GM21447 (cell line): Measurements from ENCODE around the gene CA5B.
A peak's percentile ranks its signal among the peaks of the same experiment; 100 is the strongest.
"Not testable (repeated sequence)": the region's sequence is repeated elsewhere in the genome, so short reads cannot be mapped to it uniquely, and the experiment has no call there.

ENCODE experiments used
- ATAC-seq: cut with Tn5 transposase; IDR thresholded peaks from one replicate; pipeline ENCODE4 v1.9.1; 2021; ENCODE audit not compliant: unreplicated experiment

CA5B gene, protein sequence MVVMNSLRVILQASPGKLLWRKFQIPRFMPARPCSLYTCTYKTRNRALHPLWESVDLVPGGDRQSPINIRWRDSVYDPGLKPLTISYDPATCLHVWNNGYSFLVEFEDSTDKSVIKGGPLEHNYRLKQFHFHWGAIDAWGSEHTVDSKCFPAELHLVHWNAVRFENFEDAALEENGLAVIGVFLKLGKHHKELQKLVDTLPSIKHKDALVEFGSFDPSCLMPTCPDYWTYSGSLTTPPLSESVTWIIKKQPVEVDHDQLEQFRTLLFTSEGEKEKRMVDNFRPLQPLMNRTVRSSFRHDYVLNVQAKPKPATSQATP

DNA sequence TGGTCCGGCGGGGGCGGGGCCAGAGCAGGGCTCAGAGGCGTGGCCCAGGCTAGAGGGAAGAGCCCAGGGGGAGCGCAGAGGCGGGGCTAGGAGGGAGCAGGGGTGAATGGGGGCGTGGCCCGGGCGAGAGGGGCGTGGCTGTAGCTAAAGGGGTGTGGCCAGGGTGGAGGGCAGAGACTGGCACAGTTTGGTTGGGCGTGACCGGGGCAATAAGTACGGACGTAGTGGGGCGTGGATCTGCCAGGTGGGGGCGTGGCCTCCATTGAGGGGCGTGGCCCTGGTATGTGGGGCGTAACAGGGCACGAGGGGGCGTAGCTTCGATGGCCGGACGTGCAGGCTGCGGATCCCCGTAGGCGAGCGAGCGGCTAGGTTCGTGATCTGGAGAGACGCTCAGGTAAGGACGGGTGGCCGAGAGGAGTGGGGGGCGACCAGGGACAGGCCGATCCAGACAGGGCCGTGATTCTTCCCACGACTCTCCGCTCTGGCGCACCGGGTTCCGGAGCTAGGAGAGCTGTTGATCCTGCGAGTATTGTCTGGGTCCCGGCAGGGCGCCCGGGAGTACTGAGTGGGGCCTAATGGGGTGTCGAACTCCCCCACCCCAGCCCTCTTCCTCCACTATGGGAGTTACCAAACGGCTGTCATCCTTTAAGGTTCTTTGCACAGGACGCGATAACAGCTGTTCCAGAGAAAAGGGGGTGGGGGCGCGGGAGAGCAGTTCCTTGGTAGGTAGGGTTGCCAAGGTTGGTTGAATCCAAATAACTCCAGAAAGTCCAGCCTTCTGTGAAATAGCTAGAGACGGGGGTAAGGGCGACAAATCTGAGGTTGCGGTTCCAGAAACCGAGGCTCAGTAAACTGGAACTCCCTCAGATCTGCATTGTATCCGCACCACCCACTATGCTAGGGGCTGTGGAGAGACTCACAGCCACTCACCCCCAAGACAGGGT, at the start of gene CA5B:
TSS of gene CA5B (plus strand) at position 312 of the 944 bp plus-strand sequence. CDS start 11,754 bp downstream, outside the sequence.
- peak; percentile 95 for ATAC-seq

DNA sequence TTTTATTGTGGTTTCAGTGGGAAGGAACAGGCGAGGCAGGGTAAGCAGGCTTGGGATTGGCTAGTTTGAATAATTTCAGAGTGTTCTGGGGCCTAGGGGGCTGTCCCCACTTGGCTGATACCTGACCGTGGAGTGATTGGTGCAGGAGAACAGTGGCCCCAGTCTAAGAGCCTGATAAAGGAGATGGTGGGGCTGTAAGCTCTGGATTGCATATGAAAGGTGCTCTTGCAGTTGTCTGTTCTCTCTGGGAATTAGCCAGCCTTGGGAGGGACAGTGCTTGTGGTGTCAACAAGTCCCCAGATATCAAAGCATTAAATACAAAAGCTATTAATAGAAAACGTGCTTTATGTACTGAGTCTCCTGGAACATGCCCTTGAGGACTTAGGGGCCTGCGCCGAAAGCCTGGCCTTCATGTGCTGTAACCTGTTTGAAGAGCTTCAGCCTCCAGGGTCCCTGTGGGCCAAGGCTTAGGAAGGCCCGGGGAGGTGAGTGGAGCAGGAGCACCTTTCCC, 43.1 kb upstream of the CA5B start:
- no peak for ATAC-seq

DNA sequence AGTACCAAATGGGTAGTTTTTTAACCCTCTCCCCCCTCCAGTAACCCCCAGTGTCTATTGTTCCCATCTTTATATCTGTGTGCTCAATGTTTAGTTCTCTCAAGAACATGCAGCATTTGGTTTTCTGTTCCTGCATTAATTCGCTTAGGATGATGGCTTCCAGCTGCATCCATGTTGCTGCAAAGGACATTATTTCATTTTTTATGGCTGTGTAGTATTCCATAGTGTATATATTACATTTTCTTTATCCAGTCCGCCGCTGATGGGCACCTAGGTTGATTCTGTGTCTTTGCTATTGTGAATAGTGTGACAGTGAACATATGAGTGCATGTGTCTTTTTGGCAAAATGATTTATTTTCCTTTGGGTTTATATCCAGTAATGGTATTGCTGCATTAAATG, 41.6 kb upstream of the CA5B start:
- no peak for ATAC-seq

DNA sequence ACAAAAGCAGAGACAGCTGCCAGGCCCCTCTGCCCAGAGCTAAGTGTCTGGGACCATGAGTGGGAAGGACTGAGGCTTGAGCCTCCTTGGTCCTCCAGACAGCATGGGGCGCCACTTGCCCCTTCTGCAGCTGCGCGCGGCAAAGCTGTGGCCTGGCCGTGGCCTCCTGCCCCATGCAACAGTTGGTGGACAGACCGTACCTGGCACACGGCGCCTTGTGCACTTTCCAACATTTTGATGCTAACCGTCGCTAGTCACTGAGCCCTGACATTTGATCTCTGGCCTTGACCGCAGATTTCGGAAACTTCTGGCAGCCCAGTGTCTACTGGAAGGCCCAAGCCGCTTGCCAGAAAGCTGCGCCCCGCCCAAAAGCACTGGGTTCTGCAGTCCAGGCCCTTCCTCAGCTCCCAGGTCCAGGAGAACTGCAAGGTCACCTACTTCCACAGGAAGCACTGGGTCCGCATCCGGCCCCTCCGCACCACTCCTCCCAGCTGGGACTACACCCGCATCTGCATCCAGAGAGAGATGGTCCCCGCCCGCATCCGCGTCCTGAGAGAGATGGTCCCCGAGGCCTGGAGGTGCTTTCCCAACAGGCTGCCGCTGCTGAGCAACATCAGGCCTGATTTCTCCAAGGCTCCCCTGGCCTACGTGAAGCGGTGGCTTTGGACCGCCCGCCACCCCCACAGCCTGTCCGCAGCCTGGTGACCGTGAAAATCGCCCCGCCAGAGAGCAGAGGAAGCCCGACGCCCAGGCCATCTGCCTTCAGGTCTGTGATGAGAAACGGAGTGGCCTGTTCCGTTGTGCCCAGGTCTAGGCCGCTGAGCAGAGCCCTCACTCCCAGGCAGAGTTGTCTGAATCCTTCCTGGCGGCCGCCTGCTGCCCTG, 35.3 kb upstream of the CA5B start:
- ATAC-seq = no peak

DNA sequence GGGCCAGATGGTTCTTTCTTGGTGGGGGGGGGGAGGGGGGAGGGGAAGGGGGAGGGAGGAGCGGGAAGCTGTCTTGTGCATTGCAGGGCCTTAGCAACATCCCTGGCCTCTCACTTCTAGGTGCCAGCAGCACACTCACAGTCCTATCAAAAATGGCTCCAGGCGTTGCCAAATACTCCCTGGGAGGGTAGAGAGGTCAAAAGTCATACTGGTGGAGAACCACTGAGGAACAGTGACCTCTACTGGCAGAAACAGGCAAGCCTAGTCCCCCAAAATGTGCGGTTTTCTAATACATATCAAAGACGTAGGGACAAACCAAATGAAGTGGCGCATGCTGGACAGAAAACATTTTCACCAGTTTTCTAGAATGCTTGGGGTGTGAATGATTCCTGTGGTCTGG, 34.3 kb upstream of the CA5B start:
- ATAC-seq = not testable (repeated sequence)

DNA sequence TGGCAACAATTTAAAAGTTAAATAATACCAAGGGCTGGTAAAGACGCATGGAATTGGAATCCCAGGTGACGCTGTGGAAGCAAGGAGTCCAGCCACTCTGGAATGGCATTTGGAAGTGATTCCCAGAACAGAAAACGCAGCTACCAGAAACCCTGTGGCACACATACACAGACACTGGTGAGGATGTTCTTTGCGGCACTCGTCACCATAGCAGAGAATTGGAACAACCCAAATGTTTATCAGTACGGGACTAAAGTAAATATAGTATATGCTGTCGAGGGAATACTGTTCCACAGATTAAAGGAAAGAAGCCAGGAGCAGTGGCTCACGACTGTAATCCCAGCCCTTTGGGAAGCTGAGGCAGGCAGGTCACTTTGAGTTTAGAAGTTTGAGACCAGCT, 33.8 kb upstream of the CA5B start:
- not testable (repeated sequence) for ATAC-seq

DNA sequence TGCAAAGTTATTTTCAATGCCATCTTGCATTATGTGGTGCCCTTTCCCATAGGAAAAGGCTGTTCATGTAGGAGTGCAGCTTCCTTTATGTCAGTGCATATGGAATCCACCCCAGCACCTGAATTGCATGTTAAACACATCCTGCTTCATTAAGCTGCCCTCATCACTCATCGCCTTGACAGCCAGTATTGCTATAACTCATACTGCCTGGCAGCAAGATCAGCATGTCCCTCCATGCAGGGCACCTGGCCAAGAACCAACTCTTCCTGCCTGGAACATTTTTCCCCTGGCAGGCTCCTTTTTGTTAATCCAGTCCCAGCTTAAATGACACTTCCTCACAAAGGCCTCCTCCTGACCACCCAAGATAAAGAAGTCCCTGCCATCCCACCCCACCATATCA, 23.5 kb upstream of the CA5B start:
- ATAC-seq = no peak

DNA sequence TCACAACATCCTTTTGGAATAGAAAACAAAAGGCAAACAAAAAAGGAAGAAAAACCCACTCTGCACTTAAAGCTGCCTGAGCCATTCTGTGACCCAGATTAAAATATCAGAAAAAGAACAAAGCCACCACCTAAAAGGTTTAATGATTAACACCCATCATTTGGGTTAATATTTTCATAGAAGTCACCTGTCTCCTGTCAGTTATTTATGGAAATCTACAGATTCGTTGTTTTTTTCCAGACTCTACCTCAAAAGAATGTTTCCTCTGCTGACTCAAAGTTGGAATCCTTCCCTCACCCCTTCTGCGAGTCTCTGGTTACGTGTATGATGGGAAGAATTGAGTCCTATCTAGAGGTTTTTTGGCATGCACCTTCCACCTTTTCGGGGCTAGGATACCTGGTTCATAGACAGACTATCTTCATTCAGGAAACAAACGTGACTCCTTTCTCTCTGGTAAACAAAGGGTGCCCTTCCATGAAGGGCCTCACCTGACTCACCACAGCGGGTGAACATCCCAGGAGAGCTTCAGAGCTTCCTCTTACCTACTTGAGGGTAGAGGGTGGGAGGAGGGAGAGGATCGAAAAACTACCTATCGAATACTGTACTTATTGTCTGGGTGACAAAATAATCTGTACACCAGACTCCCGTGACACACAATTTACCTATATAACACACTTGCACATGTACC, 19.6 kb upstream of the CA5B start:
- ATAC-seq = no peak

DNA sequence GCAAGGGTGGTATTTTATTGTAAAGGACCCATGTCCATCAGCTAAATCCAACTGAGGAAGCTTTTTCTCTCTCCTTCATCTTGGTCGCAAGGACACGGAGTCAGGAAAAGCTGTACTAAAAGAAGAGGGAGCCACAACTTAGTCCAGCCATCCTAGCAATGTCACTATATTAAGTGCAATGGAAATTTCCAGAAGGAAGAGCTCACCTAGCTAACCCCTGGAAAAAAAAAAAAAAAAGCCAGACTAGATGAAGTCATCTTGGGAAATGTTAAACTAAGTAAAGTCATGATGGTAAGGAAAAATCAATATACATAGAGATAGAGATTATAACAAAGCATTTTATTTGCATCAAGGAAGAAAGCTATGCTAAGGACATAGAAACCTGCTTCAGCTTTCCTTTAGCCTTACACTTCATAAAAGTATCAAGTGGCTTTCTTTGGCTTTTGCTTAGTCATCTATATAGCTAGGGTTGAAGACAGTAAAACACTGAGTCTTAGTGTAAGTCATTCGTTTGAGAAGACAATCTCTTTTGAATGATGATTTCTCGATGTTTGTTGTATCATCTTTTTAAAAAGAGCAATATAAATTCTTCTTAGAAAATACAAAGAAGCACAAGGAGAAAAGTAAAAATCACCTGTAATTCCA, 18.6 kb upstream of the CA5B start:
- no peak for ATAC-seq

DNA sequence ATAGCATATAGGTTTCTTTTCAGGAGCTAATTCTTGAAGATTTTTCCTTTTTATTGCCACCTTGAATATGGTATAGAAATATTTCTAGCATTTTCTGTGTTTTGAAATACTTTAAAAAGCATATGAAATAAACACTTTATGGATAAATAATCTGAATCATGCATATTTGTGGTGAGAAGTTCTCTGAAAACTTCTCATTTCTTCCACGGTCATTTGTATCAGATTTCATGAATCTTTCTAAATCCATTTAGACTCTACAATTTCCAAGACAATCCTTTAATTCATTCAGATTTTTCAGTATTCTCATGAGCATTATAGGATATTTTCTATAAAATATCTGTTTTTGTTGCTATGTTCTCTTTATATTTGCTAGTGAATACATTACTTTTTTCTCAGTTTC, 16.2 kb upstream of the CA5B start:
- no peak for ATAC-seq

DNA sequence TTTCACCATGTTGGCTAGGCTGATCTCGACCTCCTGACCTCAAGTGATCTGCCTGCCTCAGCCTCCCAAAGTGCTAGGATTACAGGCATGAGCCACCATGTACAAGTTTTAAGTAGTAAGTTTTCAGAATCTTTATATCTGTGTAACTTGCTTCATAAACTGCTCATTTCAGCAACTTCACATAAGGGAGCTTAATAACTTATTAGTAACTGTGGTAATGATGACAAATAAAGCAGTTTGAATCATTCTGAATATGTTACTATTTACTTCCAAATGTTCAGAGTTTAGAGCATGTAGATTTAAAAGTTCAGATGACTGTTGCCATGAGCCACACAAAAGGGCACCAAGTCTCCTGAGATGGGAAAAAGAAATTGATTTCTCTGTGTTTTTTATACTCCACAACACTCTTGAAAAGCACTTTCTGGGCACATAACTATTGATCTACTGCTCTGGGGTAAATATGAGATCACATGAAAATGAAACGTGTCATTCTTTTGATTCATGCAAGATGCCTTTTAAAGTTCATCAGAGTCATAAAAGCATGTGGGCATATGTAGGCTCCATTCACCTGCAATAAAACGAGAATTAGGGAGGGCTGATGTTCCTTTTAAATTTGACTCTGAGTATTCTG, 14.1 kb upstream of the CA5B start:
- ATAC-seq = no peak

DNA sequence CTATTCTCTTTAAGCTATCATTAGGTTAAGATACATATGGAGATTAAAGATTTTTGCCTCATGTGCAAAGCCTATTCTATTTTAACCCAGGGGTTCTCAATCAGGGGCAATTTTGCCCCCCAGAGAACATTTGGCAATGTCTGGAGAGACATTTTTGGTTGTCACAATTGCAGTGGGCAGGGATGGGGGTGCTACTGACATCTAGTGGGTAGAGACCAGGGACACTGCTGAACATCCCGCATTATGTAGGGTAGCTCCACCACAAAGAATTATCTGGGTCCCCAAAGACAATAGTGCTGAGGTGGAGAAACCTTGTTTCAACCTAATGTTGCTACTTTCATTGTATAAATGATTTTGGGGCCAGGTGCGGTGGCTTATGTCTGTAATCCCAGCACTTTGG, 13.2 kb upstream of the CA5B start:
- ATAC-seq = no peak

DNA sequence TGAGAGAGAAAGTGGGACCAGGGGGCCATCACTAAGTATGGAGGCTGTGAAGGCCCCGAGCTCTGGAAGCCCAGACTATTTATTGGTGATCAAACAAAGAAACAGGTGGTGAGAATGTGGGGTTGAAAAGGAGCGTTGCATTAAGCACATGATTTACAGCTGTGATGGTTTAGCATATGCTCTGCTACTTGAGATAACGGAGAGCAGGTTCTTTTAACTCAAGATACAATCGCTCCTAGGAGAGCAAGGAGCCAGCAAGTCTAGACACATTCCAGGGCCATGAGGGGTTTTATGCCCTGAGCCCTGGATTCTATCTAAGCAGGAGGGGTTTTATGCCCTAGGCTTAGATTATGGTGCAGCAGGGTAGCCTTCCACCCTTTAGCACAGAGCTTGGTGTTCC, 6.7 kb upstream of the CA5B start:
- ATAC-seq = not testable (repeated sequence)

DNA sequence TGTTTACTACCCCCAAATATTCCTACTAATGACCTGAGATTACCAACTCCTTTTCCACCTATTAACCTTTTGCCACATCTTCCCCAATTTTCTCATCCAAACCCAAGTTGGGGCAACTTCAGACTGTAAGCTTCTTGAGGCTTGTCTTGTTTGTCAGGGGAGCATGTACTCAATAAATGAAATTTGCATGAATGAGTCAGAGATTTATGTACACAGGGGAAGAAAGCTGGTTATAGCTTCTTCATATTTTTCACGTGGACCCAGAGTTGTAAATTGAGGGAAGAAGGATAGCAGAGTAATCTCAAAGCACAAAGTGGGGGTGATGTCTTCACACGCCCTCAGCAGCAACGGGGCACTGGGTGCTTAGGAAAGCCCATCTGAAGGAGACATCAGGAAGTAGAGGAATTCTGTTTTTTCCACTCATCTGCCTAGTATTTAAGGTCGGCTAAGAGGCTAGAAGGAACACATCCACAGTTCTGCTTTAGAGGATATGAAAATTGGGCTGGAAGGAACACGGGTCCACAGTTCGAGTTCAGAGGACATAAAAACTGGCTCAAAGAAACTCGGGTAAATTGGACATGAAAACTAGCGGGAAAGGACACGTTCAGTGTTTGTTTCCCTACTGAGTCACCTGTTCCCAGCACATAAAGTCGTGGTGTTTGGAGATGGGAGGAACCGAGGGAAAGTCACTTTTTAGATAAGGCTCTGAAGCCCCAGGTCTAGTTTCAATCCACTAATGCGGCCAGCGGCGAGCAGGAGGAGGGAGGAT, 696 bp upstream of the CA5B start:
- no peak for ATAC-seq

DNA sequence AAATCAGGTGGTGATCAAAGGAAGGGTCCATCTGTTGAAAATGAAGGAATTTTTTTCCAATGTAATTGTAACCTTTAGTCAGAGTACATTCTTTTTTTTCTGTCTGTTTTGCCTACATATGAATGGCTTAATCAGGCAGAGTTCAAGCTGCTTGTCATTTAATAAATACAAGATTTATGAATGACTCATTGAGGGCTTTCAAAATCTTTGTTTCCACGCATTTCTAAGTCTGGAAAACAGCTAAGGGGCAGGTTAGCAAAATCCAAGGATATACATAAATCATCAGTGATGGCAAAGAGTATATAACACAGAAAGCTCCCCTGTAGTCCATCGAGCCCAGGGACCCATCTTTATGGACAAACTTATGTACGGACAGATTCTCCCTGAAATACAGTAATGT, 1.8 kb downstream of the CA5B start:
- no peak for ATAC-seq

DNA sequence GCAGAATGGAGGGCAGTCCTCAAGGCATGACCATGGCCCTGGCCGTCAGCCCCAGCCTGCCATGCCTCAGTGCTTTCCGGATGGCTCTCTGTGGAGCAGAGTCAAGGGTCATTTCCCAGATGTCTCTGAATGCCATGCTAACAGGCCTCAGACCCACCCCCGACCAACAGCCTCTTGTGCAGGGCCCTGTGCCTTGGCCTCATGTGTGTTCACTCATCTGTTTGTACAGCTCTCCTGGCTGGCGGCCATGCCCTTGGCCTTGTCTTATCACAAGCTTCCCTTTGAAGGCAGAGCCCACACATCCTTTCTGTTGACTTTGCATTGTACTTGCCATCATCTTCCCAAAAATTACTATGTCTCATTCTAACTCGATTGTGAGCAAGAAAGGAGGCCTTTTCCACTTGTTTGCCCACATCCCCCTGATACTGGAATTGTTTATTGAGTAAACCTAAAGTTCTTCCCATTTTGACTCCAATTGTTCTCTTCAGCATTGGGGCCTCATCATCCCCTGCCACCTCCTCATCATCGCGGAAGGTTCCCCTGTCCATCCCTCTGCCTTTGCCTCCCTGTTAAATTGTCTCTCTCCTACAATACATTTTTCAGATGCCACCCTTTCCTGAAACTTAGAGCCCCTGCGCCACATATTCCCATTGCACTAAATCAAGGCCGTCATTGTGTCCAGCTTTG, 6.3 kb downstream of the CA5B start:
- no peak for ATAC-seq

DNA sequence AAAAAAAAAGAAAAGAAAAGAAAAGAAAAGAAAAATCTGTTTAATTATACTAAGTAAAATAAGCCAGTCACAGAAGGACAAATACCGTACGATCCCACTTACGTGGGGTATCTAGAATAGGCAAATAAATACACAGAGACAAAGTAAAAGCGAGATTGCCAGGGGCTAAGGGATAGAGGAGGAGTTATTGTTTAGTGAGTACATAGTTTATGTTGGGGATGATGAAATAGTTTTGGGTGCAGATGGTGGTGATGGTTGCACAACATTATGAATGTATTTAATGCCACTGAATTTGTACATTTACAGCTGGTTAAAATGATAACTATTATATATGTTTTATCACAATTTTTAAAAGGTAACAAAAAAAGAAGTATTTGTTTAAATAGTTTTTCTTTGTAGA, 7.1 kb downstream of the CA5B start:
- ATAC-seq = no peak

DNA sequence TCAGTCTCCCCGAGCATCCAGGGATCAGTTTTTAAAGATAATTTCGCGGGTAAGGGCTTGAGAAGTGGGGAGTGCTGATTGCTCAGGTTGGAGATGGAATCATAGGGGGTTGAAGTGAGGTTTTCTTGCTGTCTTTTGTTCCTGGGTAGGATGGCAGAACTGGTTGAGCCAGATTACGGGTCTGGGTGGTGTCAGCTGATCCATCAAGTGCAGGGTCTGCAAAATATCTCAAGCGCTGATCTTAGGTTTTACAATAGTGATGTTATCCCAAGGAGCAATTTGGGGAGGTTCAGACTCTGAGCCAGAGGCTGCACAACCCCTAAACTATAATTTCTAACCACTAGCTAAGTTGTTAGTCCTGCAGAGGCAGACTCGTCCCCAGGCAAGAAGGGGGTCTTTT, 8.6 kb downstream of the CA5B start:
- not testable (repeated sequence) for ATAC-seq
